IgD-negative memory B cell (primary cell): Measurements from ENCODE around the gene LOXHD1. TPM values are rescaled to one million over a fixed set of nuclear protein-coding genes. Genes with fewer than 3 reads are reported as not detected.

ENCODE experiments used
- H3K27ac Mint-ChIP-seq, 3 donors: one replicate each; pipeline ENCODE4 v1.8.0; 2020 to 2022; ENCODE audit warnings: mild to moderate bottlenecking in 3 of 3, mixed read lengths in 3 of 3, moderate library complexity in 1 of 3
- H3K27me3 Mint-ChIP-seq: one replicate; pipeline ENCODE4 v1.8.0; 2021; ENCODE audit warnings: mixed read lengths
- H3K36me3 Mint-ChIP-seq: one replicate; pipeline ENCODE4 v1.8.0; 2020; ENCODE audit warnings: mild to moderate bottlenecking, mixed read lengths
- H3K4me1 Mint-ChIP-seq, 3 donors: one replicate each; pipeline ENCODE4 v1.8.0; 2020 to 2022; ENCODE audit warnings: mixed read lengths in 3 of 3, mild to moderate bottlenecking in 1 of 3
- H3K4me3 Mint-ChIP-seq, 4 donors: one replicate each; pipeline ENCODE4 v1.8.0; 2020 to 2022; ENCODE audit warnings: mild to moderate bottlenecking in 4 of 4, mixed read lengths in 4 of 4, moderate library complexity in 3 of 4
- H3K9me3 Mint-ChIP-seq, 3 donors: one replicate each; pipeline ENCODE4 v1.8.0; 2020 to 2021; ENCODE audit warnings: mixed read lengths in 3 of 3, mild to moderate bottlenecking in 1 of 3
- polyA plus RNA-seq: library from polyadenylated mRNA; unstranded; fragments of 300-500 nt; fragmentation: Illumina TruSeq; gene quantifications from one replicate; pipeline ENCODE4 v1.2.3, GENCODE V29; 2021

Gene LOXHD1
- polyA plus RNA-seq, 1 donor from 2014 or later = not detected

DNA sequence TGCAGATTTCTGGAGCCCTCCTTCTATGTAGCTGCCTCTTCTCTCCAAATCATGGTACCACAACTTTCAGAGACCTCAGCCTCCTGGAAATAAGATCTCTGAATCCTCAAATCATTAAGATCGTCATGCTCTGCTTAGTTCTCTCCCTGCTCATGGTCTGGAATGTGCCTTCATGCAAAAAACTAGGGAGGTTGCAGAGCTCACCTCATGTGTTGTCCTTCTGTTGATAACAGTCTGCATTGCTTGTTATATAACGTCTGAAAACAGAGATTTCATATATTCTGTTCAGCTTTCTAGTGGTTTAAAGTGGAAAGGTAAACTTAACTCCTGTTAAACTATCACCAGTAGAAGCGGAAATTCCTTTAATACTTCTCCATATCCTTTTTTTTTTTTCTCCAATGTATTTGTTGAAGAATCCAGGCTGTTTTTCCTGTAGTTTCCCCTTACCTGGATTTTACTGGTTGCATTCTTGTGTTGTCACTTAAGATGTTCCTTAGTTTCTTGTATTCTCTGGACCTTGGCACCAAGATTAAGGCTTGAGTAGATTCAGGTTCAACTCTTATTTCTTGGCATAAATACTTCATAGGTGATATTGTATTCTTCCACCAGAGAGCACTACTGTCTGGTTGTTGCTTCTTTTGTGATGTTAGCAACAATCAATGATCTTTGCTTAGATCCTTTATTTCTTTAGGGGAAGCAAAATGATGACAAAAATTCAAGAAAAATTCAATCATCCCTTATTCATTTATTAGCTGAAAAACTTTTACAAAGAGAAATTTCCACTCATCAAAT is 211.3 kb downstream of the LOXHD1 start:
- no peak overlapping the region for H3K27ac Mint-ChIP-seq
- H3K36me3 Mint-ChIP-seq = no peaks in the 10 kb centered on the region
- no peaks in the 10 kb centered on the region for H3K4me1 Mint-ChIP-seq
- no peak overlapping the region for H3K4me3 Mint-ChIP-seq
- peaks cover 3 to 17% (median 4%) of the 10 kb centered on the region in 3 donors for H3K9me3 Mint-ChIP-seq
- H3K27me3 Mint-ChIP-seq = peaks cover 6% of the 10 kb centered on the region

DNA sequence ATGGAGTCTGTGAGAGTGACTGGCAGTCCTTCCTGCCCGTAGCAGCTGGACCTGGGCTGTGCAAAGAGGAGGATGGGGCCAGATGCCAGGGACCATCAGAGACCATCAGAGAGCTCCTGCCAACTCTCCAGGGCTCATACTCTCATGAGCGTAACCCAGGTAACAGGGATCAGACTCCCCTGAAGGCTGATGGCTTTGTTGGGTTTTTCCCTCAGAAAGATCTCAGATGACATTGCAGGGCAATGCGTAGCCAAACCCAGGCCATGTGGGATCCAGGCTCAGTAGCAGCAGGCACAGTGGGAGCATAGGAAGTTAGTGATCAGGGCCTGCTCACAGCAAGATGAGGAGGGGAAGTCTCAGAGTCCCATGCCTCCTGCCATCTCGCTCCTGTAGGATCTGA is 218.0 kb downstream of the LOXHD1 start:
- Mint-ChIP-seq H3K27ac (no peak overlapping the region), H3K4me3 (no peak overlapping the region), H3K27me3 (no peaks in the 10 kb centered on the region), H3K9me3 (peaks cover 0 to 9% (median 1%) of the 10 kb centered on the region in 3 donors), H3K4me1 (no peaks in the 10 kb centered on the region), H3K36me3 (no peaks in the 10 kb centered on the region)

DNA sequence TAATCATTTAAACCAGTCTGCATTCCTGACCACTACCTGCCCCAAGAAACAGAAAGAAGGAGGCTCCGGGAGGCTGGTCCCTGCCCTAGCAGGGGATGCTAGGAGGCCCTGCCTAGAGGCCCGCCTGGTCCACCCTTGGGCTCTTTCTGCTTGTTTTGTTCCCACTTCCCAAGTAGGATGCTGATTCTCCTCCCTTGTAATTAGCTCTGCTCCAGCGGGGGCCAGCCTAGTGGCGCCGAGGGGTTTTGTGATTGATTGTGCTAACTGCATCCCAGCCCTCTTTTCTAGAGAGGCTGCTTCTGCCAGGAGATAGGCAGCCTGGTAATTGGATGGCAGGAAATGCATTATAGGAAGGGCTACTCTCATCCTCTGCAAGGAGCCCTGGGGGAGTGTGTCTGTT is 220.0 kb downstream of the LOXHD1 start:
- no peaks in the 10 kb centered on the region for H3K36me3 Mint-ChIP-seq
- no peak overlapping the region for H3K27ac Mint-ChIP-seq
- H3K4me1 Mint-ChIP-seq = no peaks in the 10 kb centered on the region
- peaks cover 3% of the 10 kb centered on the region for H3K27me3 Mint-ChIP-seq
- no peak overlapping the region for H3K4me3 Mint-ChIP-seq
- H3K9me3 Mint-ChIP-seq = peaks cover 0 to under 1% (median 0%) of the 10 kb centered on the region in 3 donors

DNA sequence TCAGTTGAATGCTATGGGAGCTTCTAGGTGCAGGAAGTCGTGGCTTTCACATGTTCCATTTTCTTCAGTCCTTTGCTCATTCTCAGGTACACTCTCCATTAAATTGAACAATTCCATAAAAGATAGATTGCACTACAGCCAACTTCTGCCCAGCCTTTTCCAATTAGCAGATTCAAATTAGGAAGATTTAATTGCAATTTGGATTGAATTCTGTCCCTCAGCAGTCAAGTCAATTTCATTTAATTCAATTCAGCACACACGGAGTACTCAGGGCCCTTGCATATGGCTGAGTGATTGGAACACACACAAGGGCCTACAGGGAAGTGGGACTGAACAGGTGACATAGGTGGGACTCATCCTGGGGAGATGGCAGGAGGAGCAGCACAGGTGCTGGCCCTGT is 220.4 kb downstream of the LOXHD1 start:
- H3K4me1 Mint-ChIP-seq = no peaks in the 10 kb centered on the region
- H3K27ac Mint-ChIP-seq = no peak overlapping the region
- H3K9me3 Mint-ChIP-seq = no peaks in the 10 kb centered on the region
- no peak overlapping the region for H3K4me3 Mint-ChIP-seq
- H3K36me3 Mint-ChIP-seq = no peaks in the 10 kb centered on the region
- peaks cover 3% of the 10 kb centered on the region for H3K27me3 Mint-ChIP-seq

DNA sequence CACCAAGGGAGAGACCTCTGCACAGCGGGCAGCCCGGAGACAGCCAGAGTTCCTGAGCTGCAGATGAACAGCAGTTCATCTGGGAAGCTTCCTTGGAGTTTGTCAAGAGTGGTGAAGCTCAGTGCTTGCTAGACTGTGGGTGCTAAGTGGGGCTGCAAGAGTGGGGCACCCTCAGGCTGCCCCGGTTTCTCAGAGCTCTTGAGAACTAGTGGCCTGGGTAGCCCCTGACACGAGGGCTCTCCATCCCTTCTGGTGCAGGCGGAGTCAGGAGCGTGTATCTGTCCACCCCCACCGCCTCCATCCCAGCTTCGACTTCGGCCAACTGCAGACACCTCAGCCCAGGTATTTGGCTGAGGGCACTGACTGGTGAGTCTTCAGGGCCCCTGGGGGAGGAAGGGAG is 222.0 kb downstream of the LOXHD1 start:
- Mint-ChIP-seq H3K4me3 (no peak overlapping the region), H3K9me3 (no peaks in the 10 kb centered on the region), H3K36me3 (no peaks in the 10 kb centered on the region), H3K4me1 (no peaks in the 10 kb centered on the region), H3K27me3 (peaks cover 4% of the 10 kb centered on the region), H3K27ac (no peak overlapping the region)

DNA sequence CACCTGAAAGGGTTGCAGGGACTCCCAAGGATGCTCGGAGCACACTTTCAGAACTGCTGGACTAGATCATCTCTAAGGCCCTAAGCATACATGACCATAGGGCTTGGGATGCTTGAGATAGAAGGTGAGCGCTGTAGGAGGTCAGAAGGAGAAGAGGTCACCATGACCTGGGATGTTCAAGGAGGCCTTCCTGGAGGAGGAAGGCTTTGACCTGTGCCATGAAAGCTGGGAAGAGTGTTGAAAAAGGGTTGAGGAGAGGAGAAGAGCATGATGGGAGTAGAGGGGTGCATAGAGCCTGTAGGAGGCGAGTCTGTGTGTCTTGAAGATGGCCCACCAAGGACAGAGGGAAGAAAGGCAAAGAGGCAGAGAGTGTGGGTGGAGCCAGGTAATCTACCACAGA is 222.4 kb downstream of the LOXHD1 start:
- H3K4me3 Mint-ChIP-seq = no peak overlapping the region
- no peaks in the 10 kb centered on the region for H3K36me3 Mint-ChIP-seq
- H3K27me3 Mint-ChIP-seq = peaks cover 4% of the 10 kb centered on the region
- H3K4me1 Mint-ChIP-seq = no peaks in the 10 kb centered on the region
- no peaks in the 10 kb centered on the region for H3K9me3 Mint-ChIP-seq
- H3K27ac Mint-ChIP-seq = no peak overlapping the region

DNA sequence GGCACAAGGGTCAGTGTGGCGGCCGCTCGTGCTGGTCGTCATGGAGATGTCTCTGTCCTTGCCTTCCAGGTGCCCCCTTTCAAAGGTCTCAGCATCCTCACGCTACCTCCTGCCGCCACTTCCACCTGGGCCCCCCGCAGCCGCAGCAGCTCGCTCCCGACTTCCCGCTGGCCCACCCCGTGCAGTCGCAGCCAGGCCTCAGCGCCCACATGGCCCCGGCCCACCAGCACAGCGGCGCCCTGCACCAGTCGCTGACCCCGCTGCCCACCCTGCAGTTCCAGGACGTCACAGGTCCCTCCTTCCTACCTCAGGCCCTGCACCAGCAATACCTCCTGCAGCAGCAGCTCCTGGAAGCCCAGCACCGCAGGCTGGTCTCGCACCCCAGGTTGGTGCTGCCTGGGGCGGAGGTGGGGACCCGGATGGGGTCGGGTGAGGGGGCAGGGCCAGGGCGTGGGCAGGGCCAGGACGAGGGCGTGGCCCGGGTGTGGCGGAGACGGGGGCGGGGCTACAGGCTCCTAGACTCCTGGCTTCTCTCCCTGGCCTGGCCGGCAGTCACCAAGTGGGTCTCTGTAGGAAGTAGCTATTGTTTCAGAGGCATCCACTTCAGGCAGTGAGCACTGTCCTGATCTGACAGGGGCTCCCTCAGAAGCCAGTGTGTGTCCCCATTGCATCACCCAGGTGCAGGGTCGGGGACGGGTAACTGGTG is 223.7 kb downstream of the LOXHD1 start:
- H3K27me3 Mint-ChIP-seq = peaks cover 4% of the 10 kb centered on the region
- no peak overlapping the region for H3K27ac Mint-ChIP-seq
- no peak overlapping the region for H3K4me3 Mint-ChIP-seq
- H3K36me3 Mint-ChIP-seq = no peaks in the 10 kb centered on the region
- H3K9me3 Mint-ChIP-seq = no peaks in the 10 kb centered on the region
- H3K4me1 Mint-ChIP-seq = no peaks in the 10 kb centered on the region

DNA sequence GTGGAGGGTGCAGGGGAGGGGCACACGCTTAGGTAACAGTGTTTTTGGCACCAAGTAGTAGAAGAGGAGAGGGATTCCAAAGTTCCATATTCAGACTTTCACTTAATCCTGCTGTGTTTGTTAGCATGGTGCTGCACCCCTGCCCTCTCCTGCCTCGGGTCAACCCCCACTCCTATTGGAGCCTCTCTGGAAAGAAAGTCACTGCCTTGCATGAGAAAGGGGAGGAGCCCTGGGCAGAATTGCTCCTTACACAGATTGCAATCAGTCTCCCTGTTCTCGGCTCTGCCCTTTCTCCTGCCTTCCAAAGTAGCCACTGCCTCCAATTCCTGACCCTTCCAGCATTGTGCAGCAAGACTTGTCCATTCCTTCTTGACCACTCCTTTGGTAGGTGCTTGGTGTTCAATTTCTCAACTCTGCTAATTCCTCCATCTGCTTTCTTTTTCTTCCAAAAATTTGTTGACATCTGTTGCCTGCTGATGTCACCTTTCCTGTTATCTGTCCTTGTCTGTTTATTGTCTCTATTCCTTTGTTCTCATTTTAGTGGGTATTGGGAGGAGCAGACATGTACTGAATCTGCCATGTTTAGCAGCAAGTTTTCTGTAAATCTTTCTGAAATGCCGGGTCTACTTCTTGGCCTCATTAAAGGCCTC is 225.4 kb downstream of the LOXHD1 start:
- H3K4me1 Mint-ChIP-seq = no peaks in the 10 kb centered on the region
- peaks cover 4% of the 10 kb centered on the region for H3K27me3 Mint-ChIP-seq
- H3K4me3 Mint-ChIP-seq = peak overlapping the region in 1 of 4 donors; percentile 31
- H3K9me3 Mint-ChIP-seq = no peaks in the 10 kb centered on the region
- no peaks in the 10 kb centered on the region for H3K36me3 Mint-ChIP-seq
- no peak overlapping the region for H3K27ac Mint-ChIP-seq

DNA sequence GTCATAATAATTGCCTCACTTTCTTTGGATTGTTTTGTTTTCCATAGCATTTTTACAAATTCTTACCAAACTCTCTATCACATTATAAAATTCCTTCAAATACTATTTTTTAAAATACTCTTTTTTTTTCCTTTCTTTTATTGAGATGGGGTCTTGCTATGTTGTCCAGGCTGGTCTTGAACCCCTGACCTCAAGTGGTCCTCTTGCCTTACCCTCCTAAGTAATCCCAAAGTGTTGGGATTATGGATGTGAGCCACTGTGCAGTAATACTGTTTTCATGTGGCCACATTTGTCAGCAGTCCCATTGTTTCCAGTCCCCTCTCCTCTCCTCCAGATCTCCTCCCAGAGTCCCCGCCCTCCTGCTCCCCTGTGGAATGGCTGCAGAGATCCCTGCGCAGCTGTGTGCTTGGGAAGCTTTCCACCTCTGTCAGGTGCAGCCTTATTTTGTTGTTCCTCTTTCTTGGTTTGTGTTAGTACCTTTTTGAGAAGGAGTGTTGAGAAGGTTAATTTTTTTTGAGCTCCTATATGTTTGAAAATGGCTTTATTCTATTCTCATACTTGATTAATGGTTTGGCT is 227.3 kb downstream of the LOXHD1 start:
- Mint-ChIP-seq H3K4me1 (no peaks in the 10 kb centered on the region), H3K4me3 (no peak overlapping the region), H3K27me3 (peaks cover 4% of the 10 kb centered on the region), H3K36me3 (no peaks in the 10 kb centered on the region), H3K9me3 (no peaks in the 10 kb centered on the region), H3K27ac (no peak overlapping the region)

DNA sequence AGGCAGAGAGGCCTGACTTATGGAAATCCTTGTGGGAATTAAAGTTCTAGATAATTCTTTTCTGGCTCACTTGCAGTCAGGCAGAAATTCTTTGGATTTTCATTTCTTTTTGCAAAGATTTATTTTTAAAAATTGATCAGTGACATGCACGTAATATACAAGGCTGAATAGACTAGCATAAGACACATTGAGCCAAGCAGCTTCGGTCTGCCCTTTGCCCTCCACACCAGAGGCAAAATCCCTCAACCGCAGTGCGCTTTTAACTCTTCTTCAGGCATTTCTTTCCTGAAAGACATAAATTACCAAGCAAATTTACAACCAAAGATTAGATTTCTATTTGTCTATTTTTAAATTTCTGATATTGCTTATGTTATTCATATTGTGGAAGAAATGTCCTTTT is 227.9 kb downstream of the LOXHD1 start:
- H3K4me1 Mint-ChIP-seq = no peaks in the 10 kb centered on the region
- H3K9me3 Mint-ChIP-seq = no peaks in the 10 kb centered on the region

DNA sequence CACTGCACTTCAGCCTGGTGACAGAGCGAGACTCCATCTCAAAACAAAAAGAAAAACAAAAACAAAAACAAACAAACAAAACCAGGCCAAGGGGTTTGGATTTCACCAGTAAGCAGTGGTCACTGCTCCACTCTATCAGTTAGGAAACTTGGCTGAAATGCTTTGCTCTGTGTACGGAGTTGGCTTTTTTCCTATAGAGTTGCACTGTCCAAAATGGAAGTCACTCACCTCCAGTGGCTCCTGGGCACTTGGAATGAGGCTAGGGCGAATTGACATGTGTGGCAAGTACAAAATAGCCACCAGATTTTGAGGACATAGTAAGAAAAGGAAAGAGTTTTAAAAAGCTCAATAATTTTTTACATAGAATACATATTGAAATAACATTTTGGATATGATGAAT is 228.7 kb downstream of the LOXHD1 start:
- no peaks in the 10 kb centered on the region for H3K9me3 Mint-ChIP-seq
- no peak overlapping the region for H3K4me3 Mint-ChIP-seq
- no peak overlapping the region for H3K27ac Mint-ChIP-seq
- peaks cover 2% of the 10 kb centered on the region for H3K27me3 Mint-ChIP-seq
- no peaks in the 10 kb centered on the region for H3K36me3 Mint-ChIP-seq
- no peaks in the 10 kb centered on the region for H3K4me1 Mint-ChIP-seq

More for the DNA sequence above, 227.9 kb downstream of the LOXHD1 start:
- no peaks in the 10 kb centered on the region for H3K36me3 Mint-ChIP-seq
- H3K27ac Mint-ChIP-seq = no peak overlapping the region
- peaks cover 4% of the 10 kb centered on the region for H3K27me3 Mint-ChIP-seq
- no peak overlapping the region for H3K4me3 Mint-ChIP-seq

DNA sequence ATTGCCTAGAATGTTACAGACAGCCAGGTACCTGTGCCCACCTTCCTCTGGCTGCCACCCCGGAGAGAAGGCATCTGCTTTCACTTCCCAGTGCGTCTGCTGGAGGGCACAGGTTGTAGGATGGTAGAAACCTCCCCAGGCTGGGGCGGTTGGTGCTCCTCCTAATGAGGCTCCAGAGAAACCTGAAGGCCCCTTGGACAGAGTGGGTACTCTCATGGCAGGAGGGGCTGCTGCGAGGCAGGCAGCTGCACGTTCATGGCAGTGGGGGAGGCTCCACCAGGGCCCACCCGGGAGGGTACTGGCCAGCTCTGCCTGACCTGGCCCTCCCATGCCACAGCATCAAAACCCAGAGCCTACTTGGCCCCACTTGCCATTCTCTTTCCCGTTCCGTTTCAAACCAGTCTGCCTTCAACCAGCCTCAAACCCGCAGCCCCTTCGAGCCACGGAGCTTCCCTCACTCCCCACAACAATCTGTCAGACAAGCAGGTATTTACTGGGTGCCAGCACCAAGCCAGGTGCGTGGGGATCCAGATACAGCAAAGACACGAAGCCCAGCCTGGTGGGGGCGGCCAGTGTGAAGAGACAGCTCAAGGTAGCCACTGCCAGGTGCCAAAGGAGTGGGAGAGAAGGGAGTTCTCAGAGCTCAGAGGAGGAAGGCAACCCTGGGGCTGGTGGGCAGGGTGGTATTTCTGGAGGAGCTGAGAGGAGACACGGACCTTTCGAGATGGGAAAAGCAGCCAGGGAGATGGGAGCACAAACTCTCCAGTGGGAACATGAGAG is 229.6 kb downstream of the LOXHD1 start:
- no peaks in the 10 kb centered on the region for H3K36me3 Mint-ChIP-seq
- no peaks in the 10 kb centered on the region for H3K4me1 Mint-ChIP-seq
- no peak overlapping the region for H3K4me3 Mint-ChIP-seq
- peaks cover 2% of the 10 kb centered on the region for H3K27me3 Mint-ChIP-seq
- H3K27ac Mint-ChIP-seq = no peak overlapping the region
- H3K9me3 Mint-ChIP-seq = no peaks in the 10 kb centered on the region
